Calu3 (cell line): Measurements from ENCODE around the gene SAMD15. TPM values are rescaled to one million over a fixed set of nuclear protein-coding genes. Genes with fewer than 3 reads are reported as not detected.

Experiments
- BruUV-seq: library from RNA; stranded (reverse); fragments of 400-500 nt; replicated peaks from 2 replicates; lab custom pipeline; 2021; lab: Mats Ljungman, UMichigan
- CTCF ChIA-PET: fragments of 300-600 bp; sonication (Branson Sonifier 250); formaldehyde crosslinking; loops from one replicate; lab custom pipeline; 2022; ENCODE audit warnings: antibody characterized with exemption; lab: Charles Lee
- DNase-seq: peaks from one replicate; pipeline ENCODE4 v3.0.0; 2022
- H3K27ac Mint-ChIP-seq: one replicate; pipeline ENCODE4 v1.8.0; 2022; ENCODE audit warnings: mixed read lengths; ENCODE audit not compliant: unreplicated experiment
- H3K27me3 Mint-ChIP-seq: one replicate; pipeline ENCODE4 v1.8.0; 2022; ENCODE audit warnings: mixed read lengths; ENCODE audit not compliant: unreplicated experiment
- H3K36me3 Mint-ChIP-seq: one replicate; pipeline ENCODE4 v1.8.0; 2022; ENCODE audit warnings: mild to moderate bottlenecking, moderate library complexity, mixed read lengths; ENCODE audit not compliant: insufficient read depth, unreplicated experiment
- H3K4me1 Mint-ChIP-seq: one replicate; pipeline ENCODE4 v1.8.0; 2022; ENCODE audit warnings: mild to moderate bottlenecking, low read depth, mixed read lengths; ENCODE audit not compliant: unreplicated experiment
- H3K4me3 Mint-ChIP-seq: one replicate; pipeline ENCODE4 v1.8.0; 2022; ENCODE audit warnings: mild to moderate bottlenecking, low read depth, moderate library complexity, mixed read lengths; ENCODE audit not compliant: unreplicated experiment
- H3K9me3 Mint-ChIP-seq: one replicate; pipeline ENCODE4 v1.8.0; 2022; ENCODE audit warnings: low read depth, mixed read lengths; ENCODE audit not compliant: unreplicated experiment
- CTCF ChIP-seq: fragments of 200-600 bp; IDR thresholded peaks from one replicate; pipeline ENCODE4 v1.8.0; 2022; ENCODE audit warnings: antibody characterized with exemption; ENCODE audit not compliant: unreplicated experiment
- intact Hi-C: fragments of 100-400 bp; cut with micrococcal nuclease; formaldehyde crosslinking; loops from one replicate; pipeline ENCODE4 v1.10.0; 2022; ENCODE audit not compliant: unreplicated experiment
- total RNA-seq: library from RNA; stranded (reverse); gene quantifications from 2 replicates; pipeline ENCODE4 v1.2.3, GENCODE V29; 2022

The SAMD15 gene
- total RNA-seq, 1 experiment from 2014 or later: 0.52 TPM

GRCh38 chr14:77359626-77360025, 17.6 kb upstream of the SAMD15 start:
- Mint-ChIP-seq H3K9me3 (no peaks in the 10 kb centered on the region), H3K27me3 (no peaks in the 10 kb centered on the region), H3K4me1 (no peaks in the 10 kb centered on the region), H3K36me3 (no peaks in the 10 kb centered on the region), H3K4me3 (no peak overlapping the region), H3K27ac (no peak overlapping the region)
- CTCF ChIA-PET: no interaction called here
- TF ChIP-seq CTCF: no peak
- DNase-seq: no peak
- intact Hi-C loops: no loop called here
- no TSS peak for BruUV-seq

GRCh38 chr14:77364146-77364545, 13.0 kb upstream of the SAMD15 start:
- TF ChIP-seq CTCF: no peak
- CTCF ChIA-PET: interaction anchor here (0.9 kb wide), 1 partner anchor 9 kb away, joined by 3 read pairs; no protein-coding TSS in a partner anchor
- intact Hi-C loops: no loop called here
- no peaks in the 10 kb centered on the region for H3K4me1 Mint-ChIP-seq
- no peak overlapping the region for H3K4me3 Mint-ChIP-seq
- no TSS peak for BruUV-seq
- no peaks in the 10 kb centered on the region for H3K27me3 Mint-ChIP-seq
- H3K9me3 Mint-ChIP-seq: no peaks in the 10 kb centered on the region
- DNase-seq: no peak
- H3K36me3 Mint-ChIP-seq: no peaks in the 10 kb centered on the region
- H3K27ac Mint-ChIP-seq: no peak overlapping the region

GRCh38 chr14:77369285-77369684, 7.9 kb upstream of the SAMD15 start:
- Mint-ChIP-seq H3K27ac (no peak overlapping the region), H3K9me3 (no peaks in the 10 kb centered on the region), H3K4me1 (no peaks in the 10 kb centered on the region), H3K4me3 (no peak overlapping the region), H3K27me3 (no peaks in the 10 kb centered on the region), H3K36me3 (no peaks in the 10 kb centered on the region)
- no TSS peak for BruUV-seq
- DNase-seq: no peak
- CTCF ChIA-PET: interaction anchor here (0.9 kb wide), 1 partner anchor 48 kb away, joined by 4 read pairs; the partner anchor contains the start of gene GSTZ1
- intact Hi-C loops: no loop called here
- TF ChIP-seq CTCF: no peak

GRCh38 chr14:77372304-77372841, 4.8 kb upstream of the SAMD15 start:
- H3K36me3 Mint-ChIP-seq: peaks cover 10% of the 10 kb centered on the region
- no peak overlapping the region for H3K27ac Mint-ChIP-seq
- intact Hi-C loops: no loop called here
- no TSS peak for BruUV-seq
- H3K4me3 Mint-ChIP-seq: no peak overlapping the region
- H3K4me1 Mint-ChIP-seq: peaks cover 13% of the 10 kb centered on the region
- H3K27me3 Mint-ChIP-seq: no peaks in the 10 kb centered on the region
- no peak for DNase-seq
- CTCF ChIA-PET: no interaction called here
- no peak for TF ChIP-seq CTCF
- no peaks in the 10 kb centered on the region for H3K9me3 Mint-ChIP-seq
